TTC549 (cell line): ENCODE measurements around the gene ARPC2.
"Not testable (repeated sequence)": the region's sequence is repeated elsewhere in the genome, so short reads cannot be mapped to it uniquely, and the experiment has no call there.

Experiments used
- FAIRE-seq: peaks from 2 replicates; lab custom pipeline; 2012; peaks lifted over from hg19 to GRCh38; lab: Jason Lieb, UNC

Gene ARPC2

GRCh38 chr2:218271487-218271797 is 54.5 kb downstream of the ARPC2 start:
- no peak for FAIRE-seq

- no peak for FAIRE-seq
Measured at GRCh38 chr2:218271865-218272530, 55.0 kb downstream of the ARPC2 start.

- FAIRE-seq = peak; percentile 11
Measured at GRCh38 chr2:218272531-218273212, 55.7 kb downstream of the ARPC2 start.

- FAIRE-seq = not testable (repeated sequence)
Measured at GRCh38 chr2:218273214-218273907, 56.4 kb downstream of the ARPC2 start.

GRCh38 chr2:218273908-218274249 is 56.9 kb downstream of the ARPC2 start:
- FAIRE-seq = no peak

- no peak for FAIRE-seq
Measured at GRCh38 chr2:218274586-218274985, 57.6 kb downstream of the ARPC2 start.

- FAIRE-seq = no peak
Measured at GRCh38 chr2:218275371-218276072, 58.5 kb downstream of the ARPC2 start.

GRCh38 chr2:218276986-218277755 is 60.2 kb downstream of the ARPC2 start:
- no peak for FAIRE-seq

GRCh38 chr2:218277921-218278320 is 60.9 kb downstream of the ARPC2 start:
- no peak for FAIRE-seq

GRCh38 chr2:218278531-218279360 is 61.8 kb downstream of the ARPC2 start:
- no peak for FAIRE-seq

GRCh38 chr2:218280260-218280870 is 63.4 kb downstream of the ARPC2 start:
- FAIRE-seq = no peak

- no peak for FAIRE-seq
Measured at GRCh38 chr2:218281449-218281848, 64.5 kb downstream of the ARPC2 start.

- no peak for FAIRE-seq
Measured at GRCh38 chr2:218282173-218282991, 65.4 kb downstream of the ARPC2 start.

- no peak for FAIRE-seq
Measured at GRCh38 chr2:218284106-218284811, 67.3 kb downstream of the ARPC2 start.

- no peak for FAIRE-seq
Measured at GRCh38 chr2:218285604-218286003, 68.6 kb downstream of the ARPC2 start.

GRCh38 chr2:218286570-218287459 is 69.8 kb downstream of the ARPC2 start:
- no peak for FAIRE-seq

- no peak for FAIRE-seq
Measured at GRCh38 chr2:218289639-218290315, 72.8 kb downstream of the ARPC2 start.
